GM23338 (cell line): ENCODE measurements around the gene CWC27. TPM values are rescaled to one million over a fixed set of nuclear protein-coding genes. Genes with fewer than 3 reads are reported as not detected.

Experiments
- ATAC-seq: fragments of 200-7000 bp; cut with Tn5 transposase; 3 replicates; pipeline ENCODE4 v1.9.1; 2020
- DNase-seq: peaks from one replicate; pipeline ENCODE4 v3.0.0-alpha.2; 2015; ENCODE audit warnings: low spot score
- H2AFZ ChIP-seq: fragments of 200-600 bp; sonication (generic); 2 replicates; pipeline ENCODE4 v1.8.0; 2016; ENCODE audit warnings: antibody characterized with exemption, mild to moderate bottlenecking, moderate library complexity
- H3F3A ChIP-seq: fragments of 200-600 bp; sonication (generic); replicated peaks from 2 replicates; pipeline ENCODE4 v1.8.0; 2017; ENCODE audit warnings: antibody characterized with exemption, mixed run types, low read depth
- H3K27ac ChIP-seq: fragments of 200-600 bp; sonication (generic); 2 replicates; pipeline ENCODE4 v1.6.1; 2016; ENCODE audit warnings: low read depth
- H3K27me3 ChIP-seq: fragments of 200-600 bp; sonication (generic); 2 replicates; pipeline ENCODE4 v1.8.0; 2016; ENCODE audit warnings: mild to moderate bottlenecking, mixed run types, moderate library complexity; ENCODE audit not compliant: insufficient read depth
- H3K36me3 ChIP-seq: fragments of 200-600 bp; sonication (generic); 2 replicates; pipeline ENCODE4 v1.8.0; 2016; ENCODE audit warnings: mild to moderate bottlenecking; ENCODE audit not compliant: insufficient read depth
- H3K4me1 ChIP-seq: fragments of 200-600 bp; sonication (generic); 2 replicates; pipeline ENCODE4 v1.8.0; 2016; ENCODE audit warnings: mild to moderate bottlenecking, moderate library complexity; ENCODE audit not compliant: insufficient read depth
- H3K4me2 ChIP-seq: fragments of 200-600 bp; sonication (generic); 2 replicates; pipeline ENCODE4 v1.7.1; 2017; ENCODE audit warnings: mixed run types
- H3K4me3 ChIP-seq: fragments of 200-600 bp; sonication (generic); 2 replicates; pipeline ENCODE4 v1.6.1; 2016; ENCODE audit warnings: mixed run types
- H3K79me2 ChIP-seq: fragments of 200-600 bp; sonication (generic); replicated peaks from 2 replicates; pipeline ENCODE4 v1.8.0; 2017; ENCODE audit warnings: mild to moderate bottlenecking; ENCODE audit not compliant: insufficient read depth
- H3K9me2 ChIP-seq: fragments of 200-600 bp; sonication (generic); 2 replicates; pipeline ENCODE4 v1.8.0; 2017; ENCODE audit not compliant: insufficient read depth
- H4K20me1 ChIP-seq: fragments of 200-600 bp; sonication (generic); replicated peaks from 2 replicates; pipeline ENCODE4 v1.8.0; 2017; ENCODE audit warnings: mild to moderate bottlenecking; ENCODE audit not compliant: insufficient read depth
- H3K27ac Mint-ChIP-seq: 2 replicates; pipeline ENCODE4 v1.8.0; 2020; ENCODE audit warnings: inconsistent platforms, mild to moderate bottlenecking, moderate library complexity, mixed read lengths
- H3K27me3 Mint-ChIP-seq: 3 replicates; pipeline ENCODE4 v1.8.0; 2022; ENCODE audit warnings: low read depth, mild to moderate bottlenecking, moderate library complexity, mixed read lengths, inconsistent platforms; ENCODE audit not compliant: insufficient read depth, poor library complexity
- H3K36me3 Mint-ChIP-seq: 3 replicates; pipeline ENCODE4 v1.8.0; 2021; ENCODE audit warnings: low read depth, mild to moderate bottlenecking, inconsistent platforms, moderate library complexity, mixed read lengths
- H3K4me1 Mint-ChIP-seq: 3 replicates; pipeline ENCODE4 v1.8.0; 2020; ENCODE audit warnings: mild to moderate bottlenecking, inconsistent platforms, mixed read lengths
- H3K4me3 Mint-ChIP-seq: 3 replicates; pipeline ENCODE4 v1.8.0; 2021; ENCODE audit warnings: moderate library complexity, mild to moderate bottlenecking, inconsistent platforms, mixed read lengths
- H3K9me3 Mint-ChIP-seq: 3 replicates; pipeline ENCODE4 v1.8.0; 2020; ENCODE audit warnings: moderate library complexity, mild to moderate bottlenecking, inconsistent platforms, mixed read lengths
- CREB1 ChIP-seq: fragments of 250-450 bp; sonication (Bioruptor Pico); IDR thresholded peaks from 2 replicates; pipeline ENCODE4 v1.5.0; 2020; ENCODE audit warnings: low read depth, mild to moderate bottlenecking, moderate library complexity
- EZH2 ChIP-seq: fragments of 200-600 bp; sonication (generic); IDR thresholded peaks from one replicate; pipeline ENCODE4 v1.8.0; 2017; ENCODE audit warnings: antibody characterized with exemption, mild to moderate bottlenecking, low read depth; ENCODE audit not compliant: unreplicated experiment
- JUNB ChIP-seq: IDR thresholded peaks from one replicate; pipeline ENCODE4 v1.6.1; 2016; ENCODE audit warnings: antibody characterized with exemption; ENCODE audit not compliant: unreplicated experiment
- NANOG ChIP-seq: IDR thresholded peaks from 2 replicates; pipeline ENCODE4 v1.6.1; 2016; ENCODE audit warnings: antibody characterized with exemption, borderline replicate concordance
- POLR2AphosphoS5 ChIP-seq: IDR thresholded peaks from 2 replicates; pipeline ENCODE4 v1.6.1; 2016; ENCODE audit warnings: antibody characterized with exemption, low read depth
- STAT1 ChIP-seq: IDR thresholded peaks from one replicate; pipeline ENCODE4 v1.6.1; 2016; ENCODE audit warnings: antibody characterized with exemption; ENCODE audit not compliant: unreplicated experiment
- ZNF331 ChIP-seq: fragments of 250-450 bp; sonication (Bioruptor Pico); IDR thresholded peaks from 2 replicates; pipeline ENCODE4 v1.5.0; 2020; ENCODE audit warnings: low read depth, mild to moderate bottlenecking, moderate library complexity
- ZNF462 ChIP-seq: fragments of 250-450 bp; sonication (Bioruptor Pico); IDR thresholded peaks from 2 replicates; pipeline ENCODE4 v1.5.0; 2020; ENCODE audit warnings: mild to moderate bottlenecking, moderate library complexity
- polyA plus RNA-seq: library from polyadenylated mRNA; unstranded; fragments of >200 nt; fragmentation: Nextera tagmentation; extraction: Ambion mirVana; gene quantifications from 2 replicates; pipeline ENCODE4 v1.2.1, GENCODE V29; 2016
- total RNA-seq: library from RNA; depleted of rRNA; stranded (reverse); fragments of >200 nt; shearing (Covaris generic); gene quantifications from 2 replicates; pipeline ENCODE4 v1.2.3, GENCODE V29; 2014

CWC27 gene
- total and polyA plus RNA-seq, 2 experiments from 2014 or later: 27.7 to 115 TPM

- Histone ChIP-seq H3K27ac (peak overlapping the region; percentile 78; the same call in 1 of the 2 replicates), H2AFZ (peak overlapping the region; percentile 93), H3K4me2 (peak overlapping the region; percentile 70), H3K36me3 (no peaks in the 10 kb centered on the region), H3K4me3 (peak overlapping the region; percentile 56; the same call in 1 of the 2 replicates), H3K4me1 (peaks cover 19% of the 10 kb centered on the region), H4K20me1 (no peaks in the 10 kb centered on the region), H3K79me2 (no peaks in the 10 kb centered on the region), H3F3A (0 out of 2 replicates have a peak, but pooled peaks cover 3% of the 10 kb centered on the region), H3K27me3 (no peaks in the 10 kb centered on the region), H3K9me2 (peaks cover 21% of the 10 kb centered on the region)
- H3K4me1 Mint-ChIP-seq: peaks cover 29% of the 10 kb centered on the region
- ATAC-seq (no peak), DNase-seq (peak; percentile 20)
- peak overlapping the region; percentile 42; the same call in 2 of the 3 replicates for H3K4me3 Mint-ChIP-seq
- H3K27ac Mint-ChIP-seq: no peak overlapping the region
- H3K27me3 Mint-ChIP-seq: peaks cover 23% of the 10 kb centered on the region
- no peaks in the 10 kb centered on the region; the same call in 2 of the 3 replicates for H3K9me3 Mint-ChIP-seq
- TF ChIP-seq POLR2AphosphoS5 (no peak), JUNB (no peak), ZNF331 (CRISPR knock-in tag) (no peak), CREB1 (CRISPR knock-in tag) (no peak)
- no peaks in the 10 kb centered on the region; the same call in 2 of the 3 replicates for H3K36me3 Mint-ChIP-seq
Measured at GRCh38 chr5:65034029-65034812, 265.5 kb downstream of the CWC27 start.

GRCh38 chr5:65034813-65035209 lies 266.1 kb downstream of the CWC27 start:
- peak overlapping the region; percentile 68 for H3K4me3 Mint-ChIP-seq
- peak overlapping the region; percentile 70 for H3K4me2 ChIP-seq
- no peak overlapping the region for H3K27ac Mint-ChIP-seq
- H3F3A ChIP-seq: 0 out of 2 replicates have a peak, but pooled peaks cover 3% of the 10 kb centered on the region
- peak; percentile 67 for ATAC-seq
- H3K36me3 ChIP-seq: no peaks in the 10 kb centered on the region
- DNase-seq: peak; percentile 67
- H3K79me2 ChIP-seq: no peaks in the 10 kb centered on the region
- H3K36me3 Mint-ChIP-seq: no peaks in the 10 kb centered on the region; the same call in 2 of the 3 replicates
- H3K4me3 ChIP-seq: peak overlapping the region; percentile 56
- H4K20me1 ChIP-seq: no peaks in the 10 kb centered on the region
- H3K27me3 ChIP-seq: no peaks in the 10 kb centered on the region
- peak overlapping the region; percentile 78 for H3K27ac ChIP-seq
- peaks cover 29% of the 10 kb centered on the region for H3K4me1 Mint-ChIP-seq
- H3K4me1 ChIP-seq: peaks cover 19% of the 10 kb centered on the region
- H3K27me3 Mint-ChIP-seq: peaks cover 23% of the 10 kb centered on the region
- H3K9me3 Mint-ChIP-seq: no peaks in the 10 kb centered on the region; the same call in 2 of the 3 replicates
- peaks cover 21% of the 10 kb centered on the region for H3K9me2 ChIP-seq
- H2AFZ ChIP-seq: peak overlapping the region; percentile 93
- TF ChIP-seq CREB1 (CRISPR knock-in tag) (no peak), STAT1 (no peak), NANOG (no peak), EZH2 (no peak), ZNF462 (no peak)
